ENCODE data around the gene ADAMTS6.
A peak's percentile ranks its signal among the peaks of the same experiment; 100 is the strongest.

- TF ChIP-seq CTCF (IDR thresholded peaks at IDR 0.05) (peak in 4 of 6 experiments; percentile 28 to 49 (median 34)), POLR2A (IDR thresholded peaks at IDR 0.05) (peak in 1 of 4 donors; percentile 47), POLR2AphosphoS5 (IDR thresholded peaks at IDR 0.05) (no peak)
These were observed 378.6 kb downstream of the ADAMTS6 start for GRCh38 chr5:65102976-65103711.

All from upper lobe of left lung (tissue), 4 donors.